ENCODE results near the gene MOCOS. TPM values are rescaled to one million over a fixed set of nuclear protein-coding genes. Genes with fewer than 3 reads are reported as not detected.

MOCOS gene
- total RNA-seq, 4 donors from 2014 or later, result 2.6 to 5.7 (median 4.4) TPM

DNA sequence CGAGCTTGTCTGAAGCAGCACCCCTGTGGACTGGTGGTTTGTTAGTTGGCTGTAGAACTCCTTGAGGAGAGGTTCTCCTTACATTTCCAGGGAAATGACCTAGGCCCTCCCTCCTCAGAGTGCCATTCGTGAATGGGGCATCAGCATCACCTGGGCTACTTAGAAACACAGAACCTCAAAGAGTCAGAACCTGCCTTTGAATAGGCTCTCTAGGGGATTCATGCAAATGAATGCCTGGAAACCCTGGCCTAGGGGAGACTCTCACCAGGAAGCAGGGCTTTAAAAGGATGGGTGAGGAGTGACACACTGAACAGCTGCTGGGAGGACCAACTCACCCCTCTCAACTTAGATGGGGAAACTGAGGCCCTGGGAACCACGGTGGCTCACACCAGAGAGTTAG, 2.1 kb upstream of the MOCOS start:
- 89% methylated on average over 3 of the region's 3 CpGs; no CpG with 5 or more reads in 1 of the 2 donors for whole genome bisulfite sequencing, 2 donors (ENCODE audit: low coverage in 1 of 2)
- Histone ChIP-seq H3K4me3 (no peak overlapping the region), H3K4me1 (peaks cover 10 to 24% (median 14%) of the 10 kb centered on the region in 4 donors), H3K9me3 (no peaks in the 10 kb centered on the region), H3K27ac (no peak overlapping the region), H3K36me3 (no peaks in the 10 kb centered on the region), H3K27me3 (no peaks in the 10 kb centered on the region)
- no peak for DNase-seq
- TF ChIP-seq EP300 (IDR thresholded peaks at IDR 0.05; ENCODE audit: low read depth) (no peak), POLR2AphosphoS5 (IDR thresholded peaks at IDR 0.05) (no peak), POLR2A (IDR thresholded peaks at IDR 0.05) (no peak)
- TF ChIP-seq, protein P1, sequence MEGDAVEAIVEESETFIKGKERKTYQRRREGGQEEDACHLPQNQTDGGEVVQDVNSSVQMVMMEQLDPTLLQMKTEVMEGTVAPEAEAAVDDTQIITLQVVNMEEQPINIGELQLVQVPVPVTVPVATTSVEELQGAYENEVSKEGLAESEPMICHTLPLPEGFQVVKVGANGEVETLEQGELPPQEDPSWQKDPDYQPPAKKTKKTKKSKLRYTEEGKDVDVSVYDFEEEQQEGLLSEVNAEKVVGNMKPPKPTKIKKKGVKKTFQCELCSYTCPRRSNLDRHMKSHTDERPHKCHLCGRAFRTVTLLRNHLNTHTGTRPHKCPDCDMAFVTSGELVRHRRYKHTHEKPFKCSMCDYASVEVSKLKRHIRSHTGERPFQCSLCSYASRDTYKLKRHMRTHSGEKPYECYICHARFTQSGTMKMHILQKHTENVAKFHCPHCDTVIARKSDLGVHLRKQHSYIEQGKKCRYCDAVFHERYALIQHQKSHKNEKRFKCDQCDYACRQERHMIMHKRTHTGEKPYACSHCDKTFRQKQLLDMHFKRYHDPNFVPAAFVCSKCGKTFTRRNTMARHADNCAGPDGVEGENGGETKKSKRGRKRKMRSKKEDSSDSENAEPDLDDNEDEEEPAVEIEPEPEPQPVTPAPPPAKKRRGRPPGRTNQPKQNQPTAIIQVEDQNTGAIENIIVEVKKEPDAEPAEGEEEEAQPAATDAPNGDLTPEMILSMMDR (IDR thresholded peaks at IDR 0.05), result no peak
- intact Hi-C loops (cut with DNase I; ENCODE audit: low total_unique reads) (no loop called here), in situ Hi-C loops (cut with MboI; ENCODE audit: low pct_ligation_motif_present in 1 of 4, low pct_unique_long_range_greater_than_20kb in 1 of 4, low sequenced_read_pairs in 3 of 4) (no loop called here)

DNA sequence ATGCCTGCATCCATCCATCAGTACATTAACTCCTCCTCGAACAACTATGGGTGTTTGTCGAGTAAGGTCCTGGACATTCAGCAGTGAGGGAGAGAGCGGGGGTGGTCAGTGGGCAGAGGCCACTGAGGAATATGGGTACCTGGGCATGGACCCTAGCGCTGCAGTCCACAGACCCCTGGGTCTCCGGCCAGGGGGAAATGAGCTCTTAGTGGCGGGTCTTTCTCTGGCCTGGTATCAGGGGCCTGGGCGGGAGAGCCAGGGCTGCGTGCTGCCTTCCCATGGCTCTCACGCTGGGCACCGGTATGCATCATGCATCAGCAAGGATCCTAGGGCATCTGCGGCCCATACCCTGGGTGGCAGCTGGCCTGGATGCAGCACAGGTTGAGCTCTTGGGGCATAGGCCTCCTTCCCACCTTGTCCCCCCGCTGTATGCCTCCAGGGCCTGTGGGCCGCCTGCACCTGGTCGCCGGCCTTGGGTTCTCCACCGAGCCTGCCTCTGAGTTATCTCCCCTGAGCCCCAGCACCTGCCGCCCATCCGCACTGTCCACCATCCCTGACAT, 1.3 kb upstream of the MOCOS start:
- Histone ChIP-seq H3K36me3 (no peaks in the 10 kb centered on the region), H3K4me1 (peaks cover 9 to 17% (median 13%) of the 10 kb centered on the region in 4 donors), H3K4me3 (no peak overlapping the region), H3K27me3 (no peaks in the 10 kb centered on the region), H3K9me3 (no peaks in the 10 kb centered on the region), H3K27ac (no peak overlapping the region)
- TF ChIP-seq EP300 (IDR thresholded peaks at IDR 0.05; ENCODE audit: low read depth) (no peak), POLR2AphosphoS5 (IDR thresholded peaks at IDR 0.05) (no peak), POLR2A (IDR thresholded peaks at IDR 0.05) (no peak)
- TF ChIP-seq, protein P1 (IDR thresholded peaks at IDR 0.05), result no peak
- WGBS, 2 donors (ENCODE audit: low coverage in 1 of 2), result 86% methylated on average over 18 of the region's 18 CpGs; no CpG with 5 or more reads in 1 of the 2 donors
- in situ Hi-C loops (cut with MboI; ENCODE audit: low pct_ligation_motif_present in 1 of 4, low pct_unique_long_range_greater_than_20kb in 1 of 4, low sequenced_read_pairs in 3 of 4), result no loop called here
- intact Hi-C loops (cut with DNase I; ENCODE audit: low total_unique reads), result no loop called here
- DNase-seq, result no peak

DNA sequence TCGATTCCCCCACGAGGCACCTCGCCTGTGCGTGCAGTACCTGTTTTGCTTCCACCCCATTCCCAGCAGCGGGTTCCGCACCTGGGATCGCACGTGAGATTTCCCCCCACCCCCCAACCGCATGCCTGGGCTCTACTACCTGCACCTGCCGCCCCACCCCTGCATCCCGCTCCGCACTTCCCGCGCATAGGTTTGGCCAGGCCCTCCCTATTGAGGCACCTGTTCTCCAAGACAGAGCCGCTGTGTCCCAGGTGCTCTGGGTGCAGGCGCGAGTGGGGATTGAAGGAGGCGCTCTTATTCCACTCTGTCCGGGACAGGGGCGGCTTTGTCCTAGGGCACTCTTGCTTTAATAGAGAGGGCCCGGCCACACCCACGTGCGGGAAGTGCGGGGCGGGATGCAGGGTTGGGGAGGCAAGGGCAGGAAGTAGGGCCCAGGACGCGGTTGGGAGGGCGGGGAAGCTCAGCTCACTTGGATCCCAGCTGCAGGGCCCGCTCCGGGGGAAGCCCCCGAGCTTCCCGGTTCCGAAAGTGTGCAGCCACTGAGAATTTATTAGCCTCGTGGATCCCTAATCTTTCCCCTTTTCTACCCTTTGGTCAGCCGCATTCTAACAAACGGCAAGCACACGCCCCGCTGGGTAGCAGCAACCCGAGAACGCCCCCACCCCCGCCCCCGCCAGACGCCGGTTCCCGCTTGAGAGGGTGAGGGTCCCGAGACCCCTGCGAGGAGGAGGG, 670 bp upstream of the MOCOS start:
- H3K36me3 ChIP-seq, result no peaks in the 10 kb centered on the region
- no peaks in the 10 kb centered on the region for H3K27me3 ChIP-seq
- no peak for TF ChIP-seq EP300 (IDR thresholded peaks at IDR 0.05; ENCODE audit: low read depth)
- TF ChIP-seq POLR2AphosphoS5 (IDR thresholded peaks at IDR 0.05), result peak in 1 of 3 donors; percentile 4
- no peaks in the 10 kb centered on the region for H3K9me3 ChIP-seq
- H3K27ac ChIP-seq, result peak overlapping the region; percentile 32 to 78 (median 77)
- peaks cover 9 to 17% (median 13%) of the 10 kb centered on the region in 4 donors for H3K4me1 ChIP-seq
- H3K4me3 ChIP-seq, result peak overlapping the region; percentile 45 to 75 (median 66)
- 11% methylated on average over 42 of the region's 47 CpGs; no CpG with 5 or more reads in 1 of the 2 donors for WGBS, 2 donors (ENCODE audit: low coverage in 1 of 2)
- in situ Hi-C loops (cut with MboI; ENCODE audit: low pct_ligation_motif_present in 1 of 4, low pct_unique_long_range_greater_than_20kb in 1 of 4, low sequenced_read_pairs in 3 of 4), result no loop called here
- peak; percentile 71 for DNase-seq
- intact Hi-C loops (cut with DNase I; ENCODE audit: low total_unique reads), result no loop called here

DNA sequence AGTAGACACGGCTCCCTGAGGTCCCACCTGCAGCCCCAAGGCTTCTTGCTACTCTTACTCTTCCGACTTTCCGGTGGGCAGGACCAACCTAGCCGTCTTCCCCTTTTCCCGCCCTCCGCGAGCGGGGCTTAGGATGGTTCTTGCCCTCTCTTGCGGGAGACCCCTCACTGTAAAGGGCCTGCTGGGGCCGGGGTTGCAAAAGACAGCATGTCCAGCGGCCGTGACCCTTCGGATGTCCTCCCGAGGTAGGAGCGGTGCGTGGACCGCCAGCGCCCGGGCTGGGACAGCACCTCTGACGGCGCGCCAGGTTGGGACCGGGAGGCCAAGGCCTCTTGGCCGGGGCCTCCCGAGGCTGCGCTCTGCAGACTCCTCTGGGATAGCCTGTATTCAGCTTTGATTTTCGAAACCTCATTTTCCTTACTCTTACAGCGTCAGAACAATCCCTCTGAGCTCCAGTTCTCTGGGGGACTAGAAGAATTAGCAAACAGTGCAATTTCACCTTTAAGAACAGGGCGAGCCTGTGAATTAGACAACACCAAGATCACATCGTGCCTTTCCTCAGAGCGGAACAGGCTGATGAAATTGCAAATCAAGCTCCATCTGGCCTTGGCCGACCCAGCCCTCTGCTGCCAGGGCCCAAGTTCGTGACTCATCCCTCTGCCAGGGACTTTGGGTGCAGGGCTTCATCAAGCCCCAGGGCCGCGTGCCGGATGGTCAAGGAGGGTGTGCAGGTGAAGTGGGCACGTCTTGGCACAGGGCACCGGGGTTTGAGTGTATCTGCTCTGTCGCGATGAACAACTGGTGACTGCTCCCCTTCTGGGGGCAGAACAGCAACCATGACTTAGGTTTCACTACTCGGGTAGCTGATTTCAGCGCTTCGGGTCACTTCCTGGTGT, 777 bp downstream of the MOCOS start:
- H3K4me1 ChIP-seq, result peaks cover 9 to 17% (median 13%) of the 10 kb centered on the region in 4 donors

More for the DNA sequence above, 777 bp downstream of the MOCOS start:
- H3K36me3 ChIP-seq, result no peaks in the 10 kb centered on the region
- DNase-seq, result no peak
- intact Hi-C loops (cut with DNase I; ENCODE audit: low total_unique reads) (no loop called here), in situ Hi-C loops (cut with MboI; ENCODE audit: low pct_ligation_motif_present in 1 of 4, low pct_unique_long_range_greater_than_20kb in 1 of 4, low sequenced_read_pairs in 3 of 4) (no loop called here)
- H3K27ac ChIP-seq, result peak overlapping the region in 3 of 4 donors; percentile 77 to 78 (median 77)
- TF ChIP-seq POLR2AphosphoS5 (IDR thresholded peaks at IDR 0.05) (no peak), POLR2A (IDR thresholded peaks at IDR 0.05) (no peak), EP300 (IDR thresholded peaks at IDR 0.05; ENCODE audit: low read depth) (no peak)
- TF ChIP-seq, protein P1 (IDR thresholded peaks at IDR 0.05), result no peak
- no peaks in the 10 kb centered on the region for H3K27me3 ChIP-seq
- no peaks in the 10 kb centered on the region for H3K9me3 ChIP-seq
- H3K4me3 ChIP-seq, result peak overlapping the region; percentile 45 to 75 (median 66)
- WGBS, 2 donors (ENCODE audit: low coverage in 1 of 2), result 53% methylated on average over 40 of the region's 43 CpGs; no CpG with 5 or more reads in 1 of the 2 donors

All from transverse colon (tissue), 4 donors.